ENCODE measurements around the gene DOK3. TPM values are rescaled to one million over a fixed set of nuclear protein-coding genes. Genes with fewer than 3 reads are reported as not detected.

DOK3 gene
- total and polyA plus RNA-seq, 2 donors (not counting 3 experiments of a cell fraction or from before 2014, with no cell fraction given) = 4.8 to 5.3 TPM

- H3K9me1 ChIP-seq (replicated peaks; ENCODE audit: control insufficient read depth, extremely low read depth, insufficient read depth, low read length) = no peaks in the 10 kb centered on the region
- ChIA-PET POLR2A (interaction anchor here (1.6 kb wide), 1 partner anchor 10 kb away, joined by 5 read pairs; no protein-coding TSS in a partner anchor), CTCF (interaction anchor here (1.4 kb wide), 1 partner anchor 31 kb away, joined by 4 read pairs; no protein-coding TSS in a partner anchor)
- H4K20me1 ChIP-seq (replicated peaks; ENCODE audit: control insufficient read depth, extremely low read depth, insufficient read depth, low read length) = no peaks in the 10 kb centered on the region
- no peak overlapping the region for H2AFZ ChIP-seq (ENCODE audit: low read depth, low read length)
- no peak for DNase-seq (ENCODE audit: low read depth, low spot score)
- peaks cover 21 to 64% of the 10 kb centered on the region in 2 experiments for H3K36me3 ChIP-seq (ENCODE audit: control insufficient read depth in 2 of 2, extremely low read depth in 1 of 2, insufficient read depth in 2 of 2, low read length in 2 of 2)
- H3K4me1 ChIP-seq (ENCODE audit: control insufficient read depth, extremely low read depth, insufficient read depth, low read length) = peaks cover 21% of the 10 kb centered on the region
- TF ChIP-seq, protein P1, sequence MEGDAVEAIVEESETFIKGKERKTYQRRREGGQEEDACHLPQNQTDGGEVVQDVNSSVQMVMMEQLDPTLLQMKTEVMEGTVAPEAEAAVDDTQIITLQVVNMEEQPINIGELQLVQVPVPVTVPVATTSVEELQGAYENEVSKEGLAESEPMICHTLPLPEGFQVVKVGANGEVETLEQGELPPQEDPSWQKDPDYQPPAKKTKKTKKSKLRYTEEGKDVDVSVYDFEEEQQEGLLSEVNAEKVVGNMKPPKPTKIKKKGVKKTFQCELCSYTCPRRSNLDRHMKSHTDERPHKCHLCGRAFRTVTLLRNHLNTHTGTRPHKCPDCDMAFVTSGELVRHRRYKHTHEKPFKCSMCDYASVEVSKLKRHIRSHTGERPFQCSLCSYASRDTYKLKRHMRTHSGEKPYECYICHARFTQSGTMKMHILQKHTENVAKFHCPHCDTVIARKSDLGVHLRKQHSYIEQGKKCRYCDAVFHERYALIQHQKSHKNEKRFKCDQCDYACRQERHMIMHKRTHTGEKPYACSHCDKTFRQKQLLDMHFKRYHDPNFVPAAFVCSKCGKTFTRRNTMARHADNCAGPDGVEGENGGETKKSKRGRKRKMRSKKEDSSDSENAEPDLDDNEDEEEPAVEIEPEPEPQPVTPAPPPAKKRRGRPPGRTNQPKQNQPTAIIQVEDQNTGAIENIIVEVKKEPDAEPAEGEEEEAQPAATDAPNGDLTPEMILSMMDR (IDR thresholded peaks at IDR 0.05; ENCODE audit: extremely low read depth in 1 of 2, insufficient read depth in 1 of 2, low read depth in 1 of 2, low read length in 2 of 2) = peak in 1 of 2 donors; percentile 6
- TF ChIP-seq POLR2AphosphoS5 (IDR thresholded peaks at IDR 0.05; ENCODE audit: insufficient read depth, low read depth, low read length) (no peak), POLR2A (IDR thresholded peaks at IDR 0.05; ENCODE audit: low read depth, low read length) (no peak), MYC (IDR thresholded peaks at IDR 0.05; ENCODE audit: low read depth, low read length) (no peak)
- no peak overlapping the region for H3K27ac ChIP-seq (ENCODE audit: insufficient read depth, low read depth, low read length)
- no peaks in the 10 kb centered on the region for H3K27me3 ChIP-seq (ENCODE audit: control insufficient read depth in 2 of 2, insufficient read depth in 2 of 2, low read length in 2 of 2)
- H3K4me2 ChIP-seq (ENCODE audit: insufficient read depth, low read length) = no peak overlapping the region
- no TSS peak for BruUV-seq (replicated peaks)
- H3K4me3 ChIP-seq (replicated peaks in 1 of 3; ENCODE audit: insufficient read depth in 1 of 3, low read depth in 1 of 3, low read length in 3 of 3) = no peak overlapping the region
- dilution Hi-C loops (cut with MboI; ENCODE audit: extremely low pct_ligation_motif_present, low sequenced_read_pairs) = no loop called here
- no peak overlapping the region for H3K9ac ChIP-seq (replicated peaks; ENCODE audit: extremely low read depth, insufficient read depth, low read length)
- FAIRE-seq = no peak
- peaks cover 26% of the 10 kb centered on the region for H3K79me2 ChIP-seq (ENCODE audit: control insufficient read depth, insufficient read depth, low read length)
- H3K9me3 ChIP-seq (replicated peaks; ENCODE audit: control insufficient read depth, insufficient read depth, low read length) = no peaks in the 10 kb centered on the region
- intact Hi-C loops (cut with micrococcal nuclease) = no loop called here
Observed at GRCh38 chr5:177487975-177488374, 21.7 kb downstream of the DOK3 start.

GRCh38 chr5:177487144-177487543 is 22.5 kb downstream of the DOK3 start:
- no peak overlapping the region for H2AFZ ChIP-seq (ENCODE audit: low read depth, low read length)
- no TSS peak for BruUV-seq (replicated peaks)
- no peaks in the 10 kb centered on the region for H4K20me1 ChIP-seq (replicated peaks; ENCODE audit: control insufficient read depth, extremely low read depth, insufficient read depth, low read length)
- H3K9me3 ChIP-seq (replicated peaks; ENCODE audit: control insufficient read depth, insufficient read depth, low read length) = no peaks in the 10 kb centered on the region
- dilution Hi-C loops (cut with MboI; ENCODE audit: extremely low pct_ligation_motif_present, low sequenced_read_pairs) (no loop called here), intact Hi-C loops (cut with micrococcal nuclease) (no loop called here)
- no peak overlapping the region for H3K9ac ChIP-seq (replicated peaks; ENCODE audit: extremely low read depth, insufficient read depth, low read length)
- no peak for TF ChIP-seq POLR2AphosphoS5 (IDR thresholded peaks at IDR 0.05; ENCODE audit: insufficient read depth, low read depth, low read length)
- TF ChIP-seq POLR2A (IDR thresholded peaks at IDR 0.05; ENCODE audit: low read depth, low read length) = no peak
- no peak for TF ChIP-seq GATA2 (IDR thresholded peaks at IDR 0.05; ENCODE audit: insufficient read depth, insufficient read length, low read depth, low read length)
- TF ChIP-seq MAX (IDR thresholded peaks at IDR 0.05; ENCODE audit: insufficient read depth, insufficient read length) = no peak
- no peak for TF ChIP-seq JUN (IDR thresholded peaks at IDR 0.05; ENCODE audit: borderline replicate concordance, insufficient read depth, insufficient read length, low read depth)
- TF ChIP-seq, protein P1 (IDR thresholded peaks at IDR 0.05; ENCODE audit: extremely low read depth in 1 of 2, insufficient read depth in 1 of 2, low read depth in 1 of 2, low read length in 2 of 2) = no peak
- no peak for TF ChIP-seq EZH2 (IDR thresholded peaks at IDR 0.05; ENCODE audit: borderline replicate concordance, low read depth, low read length, severe bottlenecking)
- TF ChIP-seq MYC (IDR thresholded peaks at IDR 0.05; ENCODE audit: low read depth, low read length) = no peak
- FAIRE-seq (no peak), DNase-seq (ENCODE audit: low read depth, low spot score) (no peak)
- ChIA-PET CTCF (no interaction called here), POLR2A (interaction anchor here (1.6 to 1.7 kb wide), 2 partner anchors 9 to 11 kb away, joined by 4 to 5 read pairs; no protein-coding TSS in a partner anchor)
- no peak overlapping the region for H3K4me3 ChIP-seq (replicated peaks in 1 of 3; ENCODE audit: insufficient read depth in 1 of 3, low read depth in 1 of 3, low read length in 3 of 3)
- no peak overlapping the region for H3K4me2 ChIP-seq (ENCODE audit: insufficient read depth, low read length)
- no peaks in the 10 kb centered on the region for H3K9me1 ChIP-seq (replicated peaks; ENCODE audit: control insufficient read depth, extremely low read depth, insufficient read depth, low read length)
- H3K79me2 ChIP-seq (ENCODE audit: control insufficient read depth, insufficient read depth, low read length) = peaks cover 18% of the 10 kb centered on the region
- H3K27me3 ChIP-seq (ENCODE audit: control insufficient read depth in 2 of 2, insufficient read depth in 2 of 2, low read length in 2 of 2) = no peaks in the 10 kb centered on the region
- H3K27ac ChIP-seq (ENCODE audit: insufficient read depth, low read depth, low read length) = no peak overlapping the region
- peaks cover 13% of the 10 kb centered on the region for H3K4me1 ChIP-seq (ENCODE audit: control insufficient read depth, extremely low read depth, insufficient read depth, low read length)
- H3K36me3 ChIP-seq (ENCODE audit: control insufficient read depth in 2 of 2, extremely low read depth in 1 of 2, insufficient read depth in 2 of 2, low read length in 2 of 2) = peaks cover 21 to 60% of the 10 kb centered on the region in 2 experiments
